ENCODE results near the gene PIH1D1. TPM values are rescaled to one million over a fixed set of nuclear protein-coding genes. Genes with fewer than 3 reads are reported as not detected.

The PIH1D1 gene
- total and polyA plus RNA-seq, 4 experiments from 2014 or later: 87.2 to 186 (median 151) TPM

- ChIA-PET POLR2A (ENCODE audit: partially characterized antibody) (no interaction called here), CTCF (ENCODE audit: partially characterized antibody) (interaction anchor here (2.3 kb wide), 1 partner anchor 13 kb away, joined by 5 read pairs; no protein-coding TSS in a partner anchor)
- H3K4me3 Mint-ChIP-seq: peak overlapping the region in 1 of 8 donors; percentile 26
- Histone ChIP-seq H3K27me3 (ENCODE audit: insufficient read depth, low read length) (peaks cover 40% of the 10 kb centered on the region), H3K4me3 (ENCODE audit: low read length in 2 of 2) (no peak overlapping the region), H3K9me3 (ENCODE audit: control insufficient read depth in 1 of 2, low read length in 2 of 2) (no peaks in the 10 kb centered on the region), H3K4me1 (ENCODE audit: insufficient read depth, low read length) (peaks cover 37% of the 10 kb centered on the region), H3K36me3 (ENCODE audit: insufficient read depth, low read length) (no peaks in the 10 kb centered on the region), H3K27ac (ENCODE audit: low read depth, low read length) (no peak overlapping the region)
- intact Hi-C loops (cut with micrococcal nuclease): no loop called here
- H3K27me3 Mint-ChIP-seq: peaks cover 46 to 47% of the 10 kb centered on the region in 2 donors
- peaks cover 0 to 3% (median 0%) of the 10 kb centered on the region in 8 donors for H3K9me3 Mint-ChIP-seq
- no peaks in the 10 kb centered on the region for H3K36me3 Mint-ChIP-seq
- no peak overlapping the region for H3K27ac Mint-ChIP-seq
- no peak for DNase-seq
- H3K4me1 Mint-ChIP-seq: peaks cover 24 to 51% (median 34%) of the 10 kb centered on the region in 4 donors
Measured at GRCh38 chr19:49419173-49419572, 32.4 kb downstream of the PIH1D1 start.

DNA sequence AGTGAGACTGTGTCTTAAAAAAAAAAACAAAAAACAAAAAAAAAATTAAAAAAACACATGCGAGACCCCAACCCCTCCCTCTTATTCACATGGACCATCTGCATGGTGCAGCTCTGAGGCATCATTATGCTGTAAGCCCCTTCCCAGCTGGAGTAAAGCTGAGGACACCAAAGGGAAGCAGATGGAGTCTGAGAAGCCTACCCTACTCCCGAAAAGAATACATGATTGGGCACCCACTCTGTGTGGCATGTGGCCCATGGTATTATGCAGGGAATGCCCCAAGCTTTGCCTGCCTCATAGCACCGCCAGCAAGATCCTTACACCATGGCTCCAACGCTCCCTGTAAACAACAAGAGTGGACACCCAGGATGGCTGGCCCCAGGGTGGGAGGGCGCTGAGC is 33.1 kb downstream of the PIH1D1 start:
- Mint-ChIP-seq H3K27ac (no peak overlapping the region), H3K4me3 (peak overlapping the region in 1 of 8 donors; percentile 15), H3K9me3 (peaks cover 0 to 3% (median 0%) of the 10 kb centered on the region in 8 donors), H3K36me3 (no peaks in the 10 kb centered on the region), H3K27me3 (peaks cover 40 to 41% of the 10 kb centered on the region in 2 donors), H3K4me1 (peaks cover 17 to 45% (median 28%) of the 10 kb centered on the region in 4 donors)
- ChIA-PET POLR2A (ENCODE audit: partially characterized antibody) (no interaction called here), CTCF (ENCODE audit: partially characterized antibody) (interaction anchor here (0.6 to 2.3 kb wide), 3 partner anchors 12 to 26 kb away, joined by 3 to 6 read pairs (median 5); no protein-coding TSS in a partner anchor)
- no peak for DNase-seq
- no peaks in the 10 kb centered on the region for H3K36me3 ChIP-seq (ENCODE audit: insufficient read depth, low read length)
- peaks cover 30% of the 10 kb centered on the region for H3K4me1 ChIP-seq (ENCODE audit: insufficient read depth, low read length)
- H3K27ac ChIP-seq (ENCODE audit: low read depth, low read length): no peak overlapping the region
- no peak overlapping the region for H3K4me3 ChIP-seq (ENCODE audit: low read length in 2 of 2)
- no peaks in the 10 kb centered on the region for H3K9me3 ChIP-seq (ENCODE audit: control insufficient read depth in 1 of 2, low read length in 2 of 2)
- H3K27me3 ChIP-seq (ENCODE audit: insufficient read depth, low read length): peaks cover 36% of the 10 kb centered on the region
- intact Hi-C loops (cut with micrococcal nuclease): no loop called here

DNA sequence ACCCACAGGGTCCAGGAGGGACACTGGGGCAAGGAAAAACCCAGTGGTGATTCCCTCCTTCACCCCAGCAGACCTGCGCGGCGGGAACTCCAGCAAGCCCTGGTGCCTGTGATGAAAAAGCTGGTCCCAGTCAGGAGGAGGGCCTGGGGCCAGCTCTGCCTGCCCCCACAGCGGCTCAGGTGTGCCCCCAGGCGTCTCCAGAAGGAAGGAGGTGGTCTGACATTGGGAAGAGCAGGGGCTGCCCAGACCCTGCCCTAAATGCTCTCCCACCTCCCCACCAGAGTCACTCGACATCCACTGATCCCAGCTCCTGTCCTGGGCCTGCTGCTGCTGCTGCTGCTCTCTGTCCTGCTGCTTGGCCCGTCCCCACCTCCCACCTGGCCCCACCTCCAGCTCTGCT is 34.5 kb downstream of the PIH1D1 start:
- Mint-ChIP-seq H3K36me3 (no peaks in the 10 kb centered on the region), H3K4me1 (peaks cover 13 to 41% (median 25%) of the 10 kb centered on the region in 4 donors), H3K9me3 (no peaks in the 10 kb centered on the region), H3K4me3 (no peak overlapping the region), H3K27me3 (peaks cover 32 to 34% of the 10 kb centered on the region in 2 donors), H3K27ac (no peak overlapping the region)
- H3K36me3 ChIP-seq (ENCODE audit: insufficient read depth, low read length): no peaks in the 10 kb centered on the region
- ChIA-PET CTCF (ENCODE audit: partially characterized antibody) (interaction anchor here (1.6 kb wide), 1 partner anchor 25 kb away, joined by 6 read pairs; no protein-coding TSS in a partner anchor), POLR2A (ENCODE audit: partially characterized antibody) (no interaction called here)
- DNase-seq: peak in 1 of 5 donors; percentile 4
- no peaks in the 10 kb centered on the region for H3K9me3 ChIP-seq (ENCODE audit: control insufficient read depth in 1 of 2, low read length in 2 of 2)
- peaks cover 22% of the 10 kb centered on the region for H3K27me3 ChIP-seq (ENCODE audit: insufficient read depth, low read length)
- intact Hi-C loops (cut with micrococcal nuclease): no loop called here
- H3K4me3 ChIP-seq (ENCODE audit: low read length in 2 of 2): no peak overlapping the region
- H3K4me1 ChIP-seq (ENCODE audit: insufficient read depth, low read length): peaks cover 19% of the 10 kb centered on the region
- H3K27ac ChIP-seq (ENCODE audit: low read depth, low read length): no peak overlapping the region

- Mint-ChIP-seq H3K9me3 (no peaks in the 10 kb centered on the region), H3K27ac (peak overlapping the region in 1 of 7 donors; percentile 72), H3K27me3 (peaks cover 22 to 23% of the 10 kb centered on the region in 2 donors), H3K36me3 (no peaks in the 10 kb centered on the region), H3K4me1 (peaks cover 17 to 41% (median 25%) of the 10 kb centered on the region in 4 donors), H3K4me3 (no peak overlapping the region)
- peak in 1 of 5 donors; percentile 37 for DNase-seq
- Histone ChIP-seq H3K27ac (ENCODE audit: low read depth, low read length) (no peak overlapping the region), H3K36me3 (ENCODE audit: insufficient read depth, low read length) (no peaks in the 10 kb centered on the region), H3K4me1 (ENCODE audit: insufficient read depth, low read length) (peaks cover 19% of the 10 kb centered on the region), H3K4me3 (ENCODE audit: low read length in 2 of 2) (no peak overlapping the region), H3K27me3 (ENCODE audit: insufficient read depth, low read length) (peaks cover 12% of the 10 kb centered on the region), H3K9me3 (ENCODE audit: control insufficient read depth in 1 of 2, low read length in 2 of 2) (no peaks in the 10 kb centered on the region)
- POLR2A ChIA-PET (ENCODE audit: partially characterized antibody): interaction anchor here (1.5 kb wide), 1 partner anchor 9 kb away, joined by 4 read pairs; no protein-coding TSS in a partner anchor
- intact Hi-C loops (cut with micrococcal nuclease): no loop called here
- CTCF ChIA-PET (ENCODE audit: partially characterized antibody): interaction anchor here (0.6 to 1.4 kb wide), 2 partner anchors 23 to 50 kb away, joined by 3 read pairs; no protein-coding TSS in a partner anchor
Measured at GRCh38 chr19:49415810-49416200, 35.8 kb downstream of the PIH1D1 start.

- H3K9me3 Mint-ChIP-seq: no peaks in the 10 kb centered on the region
- H3K4me3 Mint-ChIP-seq: no peak overlapping the region
- intact Hi-C loops (cut with micrococcal nuclease): no loop called here
- H3K27me3 ChIP-seq (ENCODE audit: insufficient read depth, low read length): peaks cover 8% of the 10 kb centered on the region
- H3K4me1 Mint-ChIP-seq: peaks cover 17 to 38% (median 24%) of the 10 kb centered on the region in 4 donors
- peak in 1 of 5 donors; percentile 23 for DNase-seq
- no peaks in the 10 kb centered on the region for H3K9me3 ChIP-seq (ENCODE audit: control insufficient read depth in 1 of 2, low read length in 2 of 2)
- H3K36me3 Mint-ChIP-seq: no peaks in the 10 kb centered on the region
- POLR2A ChIA-PET (ENCODE audit: partially characterized antibody): interaction anchor here (1.5 kb wide), 1 partner anchor 8 kb away, joined by 4 read pairs; no protein-coding TSS in a partner anchor
- no peak overlapping the region for H3K27ac ChIP-seq (ENCODE audit: low read depth, low read length)
- H3K27me3 Mint-ChIP-seq: peaks cover 16 to 17% of the 10 kb centered on the region in 2 donors
- H3K27ac Mint-ChIP-seq: no peak overlapping the region
- no peak overlapping the region for H3K4me3 ChIP-seq (ENCODE audit: low read length in 2 of 2)
- CTCF ChIA-PET (ENCODE audit: partially characterized antibody): interaction anchor here (1.4 kb wide), 1 partner anchor 22 kb away, joined by 3 read pairs; no protein-coding TSS in a partner anchor
- H3K36me3 ChIP-seq (ENCODE audit: insufficient read depth, low read length): no peaks in the 10 kb centered on the region
- peaks cover 20% of the 10 kb centered on the region for H3K4me1 ChIP-seq (ENCODE audit: insufficient read depth, low read length)
Measured at GRCh38 chr19:49415102-49415809, 36.4 kb downstream of the PIH1D1 start.

DNA sequence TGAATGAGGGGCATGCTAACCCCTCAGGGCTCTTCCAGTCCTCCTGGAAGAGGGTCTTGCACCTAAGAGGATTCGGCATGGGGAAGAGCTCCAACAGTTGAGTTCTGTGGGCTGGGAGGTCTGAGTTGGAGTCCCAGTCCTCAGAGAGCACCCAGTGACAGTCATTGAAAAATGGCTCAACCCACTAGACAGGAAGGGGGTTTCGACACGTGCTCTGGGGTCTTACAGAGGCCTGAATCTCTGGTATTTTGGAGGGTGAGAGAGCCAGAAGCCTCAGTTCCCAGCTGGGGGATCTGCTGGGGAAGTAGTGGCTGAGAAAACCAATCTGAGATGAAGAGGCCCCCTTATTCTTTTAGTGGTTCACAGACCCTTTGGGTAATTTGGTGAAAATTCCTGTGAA is 37.4 kb downstream of the PIH1D1 start:
- no peaks in the 10 kb centered on the region for H3K9me3 ChIP-seq (ENCODE audit: control insufficient read depth in 1 of 2, low read length in 2 of 2)

DNA sequence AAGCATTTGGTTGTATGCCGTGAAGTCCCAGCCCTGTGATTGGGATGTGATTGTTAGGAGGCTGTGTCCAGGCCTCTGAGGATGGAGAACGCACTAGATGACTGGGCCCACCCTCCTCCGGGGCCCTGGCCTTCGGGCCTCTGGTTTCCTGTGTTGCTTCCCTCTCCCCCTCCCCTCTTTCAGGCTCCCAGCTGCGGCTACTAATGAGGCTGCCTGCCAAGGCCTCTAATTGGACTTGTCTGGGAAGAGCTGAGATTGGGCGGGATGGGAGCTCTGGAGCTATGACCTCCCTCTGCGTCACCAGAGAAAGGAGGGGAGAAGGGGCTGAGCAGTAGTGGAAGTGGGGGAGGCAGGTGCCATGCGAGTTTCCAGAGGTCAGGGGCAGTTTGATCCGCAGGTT is 38.3 kb downstream of the PIH1D1 start:
- H3K36me3 ChIP-seq (ENCODE audit: insufficient read depth, low read length): no peaks in the 10 kb centered on the region
- no peak overlapping the region for H3K4me3 ChIP-seq (ENCODE audit: low read length in 2 of 2)
- intact Hi-C loops (cut with micrococcal nuclease): no loop called here
- no peak for DNase-seq
- no peak overlapping the region for H3K4me3 Mint-ChIP-seq
- H3K27me3 Mint-ChIP-seq: peaks cover 0 to 6% of the 10 kb centered on the region in 2 donors
- peaks cover 30 to 47% (median 40%) of the 10 kb centered on the region in 4 donors for H3K4me1 Mint-ChIP-seq
- H3K36me3 Mint-ChIP-seq: no peaks in the 10 kb centered on the region
- H3K27ac ChIP-seq (ENCODE audit: low read depth, low read length): no peak overlapping the region
- POLR2A ChIA-PET (ENCODE audit: partially characterized antibody): interaction anchor here (1.1 kb wide), 1 partner anchor 12 kb away, joined by 4 read pairs; the partner anchor contains the start of gene GFY
- H3K9me3 ChIP-seq (ENCODE audit: control insufficient read depth in 1 of 2, low read length in 2 of 2): no peaks in the 10 kb centered on the region
- no peaks in the 10 kb centered on the region for H3K9me3 Mint-ChIP-seq
- CTCF ChIA-PET (ENCODE audit: partially characterized antibody): interaction anchor here (1.3 kb wide), 1 partner anchor 21 kb away, joined by 3 read pairs; no protein-coding TSS in a partner anchor
- no peaks in the 10 kb centered on the region for H3K27me3 ChIP-seq (ENCODE audit: insufficient read depth, low read length)
- peaks cover 39% of the 10 kb centered on the region for H3K4me1 ChIP-seq (ENCODE audit: insufficient read depth, low read length)
- peak overlapping the region in 1 of 7 donors; percentile 36 for H3K27ac Mint-ChIP-seq

More for the DNA sequence above, 37.4 kb downstream of the PIH1D1 start:
- Mint-ChIP-seq H3K27ac (no peak overlapping the region), H3K27me3 (peaks cover 6 to 11% of the 10 kb centered on the region in 2 donors), H3K9me3 (no peaks in the 10 kb centered on the region), H3K36me3 (no peaks in the 10 kb centered on the region), H3K4me3 (no peak overlapping the region), H3K4me1 (peaks cover 25 to 38% (median 32%) of the 10 kb centered on the region in 4 donors)
- ChIA-PET POLR2A (ENCODE audit: partially characterized antibody) (interaction anchor here (0.7 kb wide), 1 partner anchor 23 kb away, joined by 3 read pairs; no protein-coding TSS in a partner anchor), CTCF (ENCODE audit: partially characterized antibody) (no interaction called here)
- Histone ChIP-seq H3K27ac (ENCODE audit: low read depth, low read length) (no peak overlapping the region), H3K27me3 (ENCODE audit: insufficient read depth, low read length) (no peaks in the 10 kb centered on the region), H3K36me3 (ENCODE audit: insufficient read depth, low read length) (no peaks in the 10 kb centered on the region), H3K4me3 (ENCODE audit: low read length in 2 of 2) (no peak overlapping the region), H3K4me1 (ENCODE audit: insufficient read depth, low read length) (peaks cover 30% of the 10 kb centered on the region)
- intact Hi-C loops (cut with micrococcal nuclease): no loop called here
- peak in 1 of 5 donors; percentile 3 for DNase-seq
